GM23338 (cell line): Measurements from ENCODE around the gene ESRRB. TPM values are rescaled to one million over a fixed set of nuclear protein-coding genes. Genes with fewer than 3 reads are reported as not detected.

ENCODE experiments used
- ATAC-seq: fragments of 200-7000 bp; cut with Tn5 transposase; 3 replicates; pipeline ENCODE4 v1.9.1; 2020
- DNase-seq: peaks from one replicate; pipeline ENCODE4 v3.0.0-alpha.2; 2015; ENCODE audit warnings: low spot score
- H2AFZ ChIP-seq: fragments of 200-600 bp; sonication (generic); 2 replicates; pipeline ENCODE4 v1.8.0; 2016; ENCODE audit warnings: antibody characterized with exemption, mild to moderate bottlenecking, moderate library complexity
- H3F3A ChIP-seq: fragments of 200-600 bp; sonication (generic); replicated peaks from 2 replicates; pipeline ENCODE4 v1.8.0; 2017; ENCODE audit warnings: antibody characterized with exemption, mixed run types, low read depth
- H3K27ac ChIP-seq: fragments of 200-600 bp; sonication (generic); 2 replicates; pipeline ENCODE4 v1.6.1; 2016; ENCODE audit warnings: low read depth
- H3K27me3 ChIP-seq: fragments of 200-600 bp; sonication (generic); 2 replicates; pipeline ENCODE4 v1.8.0; 2016; ENCODE audit warnings: mild to moderate bottlenecking, mixed run types, moderate library complexity; ENCODE audit not compliant: insufficient read depth
- H3K36me3 ChIP-seq: fragments of 200-600 bp; sonication (generic); 2 replicates; pipeline ENCODE4 v1.8.0; 2016; ENCODE audit warnings: mild to moderate bottlenecking; ENCODE audit not compliant: insufficient read depth
- H3K4me1 ChIP-seq: fragments of 200-600 bp; sonication (generic); 2 replicates; pipeline ENCODE4 v1.8.0; 2016; ENCODE audit warnings: mild to moderate bottlenecking, moderate library complexity; ENCODE audit not compliant: insufficient read depth
- H3K4me2 ChIP-seq: fragments of 200-600 bp; sonication (generic); 2 replicates; pipeline ENCODE4 v1.7.1; 2017; ENCODE audit warnings: mixed run types
- H3K4me3 ChIP-seq: fragments of 200-600 bp; sonication (generic); 2 replicates; pipeline ENCODE4 v1.6.1; 2016; ENCODE audit warnings: mixed run types
- H3K79me2 ChIP-seq: fragments of 200-600 bp; sonication (generic); replicated peaks from 2 replicates; pipeline ENCODE4 v1.8.0; 2017; ENCODE audit warnings: mild to moderate bottlenecking; ENCODE audit not compliant: insufficient read depth
- H3K9me2 ChIP-seq: fragments of 200-600 bp; sonication (generic); 2 replicates; pipeline ENCODE4 v1.8.0; 2017; ENCODE audit not compliant: insufficient read depth
- H4K20me1 ChIP-seq: fragments of 200-600 bp; sonication (generic); replicated peaks from 2 replicates; pipeline ENCODE4 v1.8.0; 2017; ENCODE audit warnings: mild to moderate bottlenecking; ENCODE audit not compliant: insufficient read depth
- H3K27ac Mint-ChIP-seq: 2 replicates; pipeline ENCODE4 v1.8.0; 2020; ENCODE audit warnings: inconsistent platforms, mild to moderate bottlenecking, moderate library complexity, mixed read lengths
- H3K27me3 Mint-ChIP-seq: 3 replicates; pipeline ENCODE4 v1.8.0; 2022; ENCODE audit warnings: low read depth, mild to moderate bottlenecking, moderate library complexity, mixed read lengths, inconsistent platforms; ENCODE audit not compliant: insufficient read depth, poor library complexity
- H3K36me3 Mint-ChIP-seq: 3 replicates; pipeline ENCODE4 v1.8.0; 2021; ENCODE audit warnings: low read depth, mild to moderate bottlenecking, inconsistent platforms, moderate library complexity, mixed read lengths
- H3K4me1 Mint-ChIP-seq: 3 replicates; pipeline ENCODE4 v1.8.0; 2020; ENCODE audit warnings: mild to moderate bottlenecking, inconsistent platforms, mixed read lengths
- H3K4me3 Mint-ChIP-seq: 3 replicates; pipeline ENCODE4 v1.8.0; 2021; ENCODE audit warnings: moderate library complexity, mild to moderate bottlenecking, inconsistent platforms, mixed read lengths
- H3K9me3 Mint-ChIP-seq: 3 replicates; pipeline ENCODE4 v1.8.0; 2020; ENCODE audit warnings: moderate library complexity, mild to moderate bottlenecking, inconsistent platforms, mixed read lengths
- EZH2 ChIP-seq: fragments of 200-600 bp; sonication (generic); IDR thresholded peaks from one replicate; pipeline ENCODE4 v1.8.0; 2017; ENCODE audit warnings: antibody characterized with exemption, mild to moderate bottlenecking, low read depth; ENCODE audit not compliant: unreplicated experiment
- POLR2AphosphoS5 ChIP-seq: IDR thresholded peaks from 2 replicates; pipeline ENCODE4 v1.6.1; 2016; ENCODE audit warnings: antibody characterized with exemption, low read depth
- ZNF114 ChIP-seq: fragments of 250-450 bp; sonication (Bioruptor Pico); IDR thresholded peaks from 2 replicates; pipeline ENCODE4 v1.5.0; 2020; ENCODE audit warnings: mild to moderate bottlenecking, moderate library complexity
- ZNF331 ChIP-seq: fragments of 250-450 bp; sonication (Bioruptor Pico); IDR thresholded peaks from 2 replicates; pipeline ENCODE4 v1.5.0; 2020; ENCODE audit warnings: low read depth, mild to moderate bottlenecking, moderate library complexity
- polyA plus RNA-seq: library from polyadenylated mRNA; unstranded; fragments of >200 nt; fragmentation: Nextera tagmentation; extraction: Ambion mirVana; gene quantifications from 2 replicates; pipeline ENCODE4 v1.2.1, GENCODE V29; 2016
- total RNA-seq: library from RNA; depleted of rRNA; stranded (reverse); fragments of >200 nt; shearing (Covaris generic); gene quantifications from 2 replicates; pipeline ENCODE4 v1.2.3, GENCODE V29; 2014
- TF ChIP-seq, protein P1 (sequence below): fragments of 250-450 bp; sonication (Bioruptor Pico); IDR thresholded peaks from 2 replicates; pipeline ENCODE4 v1.5.0; 2020; ENCODE audit warnings: mild to moderate bottlenecking, moderate library complexity
- TF ChIP-seq, protein P2 (sequence below): IDR thresholded peaks from 2 replicates; pipeline ENCODE4 v1.6.1; 2016; ENCODE audit warnings: antibody characterized with exemption

Gene ESRRB
- total and polyA plus RNA-seq, 2 experiments from 2014 or later: 0.31 to 0.52 TPM

DNA sequence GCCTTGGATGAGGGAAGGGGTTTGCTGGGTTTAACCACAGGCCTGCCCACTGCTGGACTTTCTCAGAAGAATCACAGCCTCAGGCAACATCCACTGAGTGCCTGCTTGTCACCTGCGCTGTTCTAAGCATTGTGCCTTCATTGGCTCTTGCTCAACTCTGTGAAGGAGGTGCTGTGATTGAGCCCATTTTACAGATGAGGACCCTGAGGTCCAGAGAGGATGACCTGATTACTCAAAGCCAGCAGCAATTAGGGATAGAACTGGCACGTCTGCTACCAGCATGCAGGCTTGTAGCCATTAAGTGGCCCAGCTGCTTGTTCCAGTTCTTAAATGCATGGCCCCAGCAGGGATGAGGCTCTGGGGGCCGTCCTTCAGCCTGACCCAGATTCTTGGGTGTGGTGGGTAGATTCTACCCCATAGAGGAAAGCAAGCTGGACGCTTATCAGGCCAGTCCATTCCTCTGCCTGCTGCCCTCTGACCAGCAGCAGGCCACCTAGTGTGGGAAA is 54.6 kb downstream of the ESRRB start (continued):
- TF ChIP-seq, protein P1, sequence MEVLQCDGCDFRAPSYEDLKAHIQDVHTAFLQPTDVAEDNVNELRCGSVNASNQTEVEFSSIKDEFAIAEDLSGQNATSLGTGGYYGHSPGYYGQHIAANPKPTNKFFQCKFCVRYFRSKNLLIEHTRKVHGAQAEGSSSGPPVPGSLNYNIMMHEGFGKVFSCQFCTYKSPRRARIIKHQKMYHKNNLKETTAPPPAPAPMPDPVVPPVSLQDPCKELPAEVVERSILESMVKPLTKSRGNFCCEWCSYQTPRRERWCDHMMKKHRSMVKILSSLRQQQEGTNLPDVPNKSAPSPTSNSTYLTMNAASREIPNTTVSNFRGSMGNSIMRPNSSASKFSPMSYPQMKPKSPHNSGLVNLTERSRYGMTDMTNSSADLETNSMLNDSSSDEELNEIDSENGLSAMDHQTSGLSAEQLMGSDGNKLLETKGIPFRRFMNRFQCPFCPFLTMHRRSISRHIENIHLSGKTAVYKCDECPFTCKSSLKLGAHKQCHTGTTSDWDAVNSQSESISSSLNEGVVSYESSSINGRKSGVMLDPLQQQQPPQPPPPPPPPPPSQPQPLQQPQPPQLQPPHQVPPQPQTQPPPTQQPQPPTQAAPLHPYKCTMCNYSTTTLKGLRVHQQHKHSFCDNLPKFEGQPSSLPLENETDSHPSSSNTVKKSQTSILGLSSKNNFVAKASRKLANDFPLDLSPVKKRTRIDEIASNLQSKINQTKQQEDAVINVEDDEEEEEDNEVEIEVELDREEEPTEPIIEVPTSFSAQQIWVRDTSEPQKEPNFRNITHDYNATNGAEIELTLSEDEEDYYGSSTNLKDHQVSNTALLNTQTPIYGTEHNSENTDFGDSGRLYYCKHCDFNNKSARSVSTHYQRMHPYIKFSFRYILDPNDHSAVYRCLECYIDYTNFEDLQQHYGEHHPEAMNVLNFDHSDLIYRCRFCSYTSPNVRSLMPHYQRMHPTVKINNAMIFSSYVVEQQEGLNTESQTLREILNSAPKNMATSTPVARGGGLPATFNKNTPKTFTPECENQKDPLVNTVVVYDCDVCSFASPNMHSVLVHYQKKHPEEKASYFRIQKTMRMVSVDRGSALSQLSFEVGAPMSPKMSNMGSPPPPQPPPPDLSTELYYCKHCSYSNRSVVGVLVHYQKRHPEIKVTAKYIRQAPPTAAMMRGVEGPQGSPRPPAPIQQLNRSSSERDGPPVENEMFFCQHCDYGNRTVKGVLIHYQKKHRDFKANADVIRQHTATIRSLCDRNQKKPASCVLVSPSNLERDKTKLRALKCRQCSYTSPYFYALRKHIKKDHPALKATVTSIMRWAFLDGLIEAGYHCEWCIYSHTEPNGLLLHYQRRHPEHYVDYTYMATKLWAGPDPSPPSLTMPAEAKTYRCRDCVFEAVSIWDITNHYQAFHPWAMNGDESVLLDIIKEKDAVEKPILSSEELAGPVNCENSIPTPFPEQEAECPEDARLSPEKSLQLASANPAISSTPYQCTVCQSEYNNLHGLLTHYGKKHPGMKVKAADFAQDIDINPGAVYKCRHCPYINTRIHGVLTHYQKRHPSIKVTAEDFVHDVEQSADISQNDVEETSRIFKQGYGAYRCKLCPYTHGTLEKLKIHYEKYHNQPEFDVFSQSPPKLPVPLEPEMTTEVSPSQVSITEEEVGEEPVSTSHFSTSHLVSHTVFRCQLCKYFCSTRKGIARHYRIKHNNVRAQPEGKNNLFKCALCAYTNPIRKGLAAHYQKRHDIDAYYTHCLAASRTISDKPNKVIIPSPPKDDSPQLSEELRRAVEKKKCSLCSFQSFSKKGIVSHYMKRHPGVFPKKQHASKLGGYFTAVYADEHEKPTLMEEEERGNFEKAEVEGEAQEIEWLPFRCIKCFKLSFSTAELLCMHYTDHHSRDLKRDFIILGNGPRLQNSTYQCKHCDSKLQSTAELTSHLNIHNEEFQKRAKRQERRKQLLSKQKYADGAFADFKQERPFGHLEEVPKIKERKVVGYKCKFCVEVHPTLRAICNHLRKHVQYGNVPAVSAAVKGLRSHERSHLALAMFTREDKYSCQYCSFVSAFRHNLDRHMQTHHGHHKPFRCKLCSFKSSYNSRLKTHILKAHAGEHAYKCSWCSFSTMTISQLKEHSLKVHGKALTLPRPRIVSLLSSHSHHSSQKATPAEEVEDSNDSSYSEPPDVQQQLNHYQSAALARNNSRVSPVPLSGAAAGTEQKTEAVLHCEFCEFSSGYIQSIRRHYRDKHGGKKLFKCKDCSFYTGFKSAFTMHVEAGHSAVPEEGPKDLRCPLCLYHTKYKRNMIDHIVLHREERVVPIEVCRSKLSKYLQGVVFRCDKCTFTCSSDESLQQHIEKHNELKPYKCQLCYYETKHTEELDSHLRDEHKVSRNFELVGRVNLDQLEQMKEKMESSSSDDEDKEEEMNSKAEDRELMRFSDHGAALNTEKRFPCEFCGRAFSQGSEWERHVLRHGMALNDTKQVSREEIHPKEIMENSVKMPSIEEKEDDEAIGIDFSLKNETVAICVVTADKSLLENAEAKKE (CRISPR knock-in tag): no peak
- no peak for TF ChIP-seq ZNF331 (CRISPR knock-in tag)
- no peak for TF ChIP-seq POLR2AphosphoS5

DNA sequence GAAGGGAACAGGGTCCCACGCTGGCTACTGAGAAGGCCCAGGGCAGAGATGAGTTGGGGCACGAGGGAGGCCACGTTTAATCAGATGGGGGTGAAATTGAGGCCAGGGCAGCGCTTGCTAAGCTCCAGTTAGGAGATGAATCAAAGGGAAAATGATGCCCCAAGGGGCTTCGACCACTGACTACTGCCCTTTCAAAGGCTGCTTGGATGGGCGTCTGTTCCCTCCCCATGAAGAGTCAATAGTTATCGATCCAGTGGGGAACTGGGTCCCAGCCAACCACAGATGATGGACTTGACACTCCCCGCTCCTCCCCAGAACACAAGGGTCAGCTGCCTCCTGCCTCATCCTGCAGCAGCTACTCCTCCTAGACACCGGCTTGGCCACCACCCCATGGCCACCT is 55.6 kb downstream of the ESRRB start:
- Histone ChIP-seq H3F3A (no peaks in the 10 kb centered on the region), H3K79me2 (no peaks in the 10 kb centered on the region), H2AFZ (no peak overlapping the region), H4K20me1 (no peaks in the 10 kb centered on the region), H3K4me1 (no peaks in the 10 kb centered on the region), H3K27me3 (no peaks in the 10 kb centered on the region), H3K4me3 (no peak overlapping the region), H3K36me3 (no peaks in the 10 kb centered on the region), H3K9me2 (no peaks in the 10 kb centered on the region), H3K4me2 (no peak overlapping the region), H3K27ac (no peak overlapping the region)
- DNase-seq (no peak), ATAC-seq (no peak)
- H3K4me3 Mint-ChIP-seq: no peak overlapping the region
- no peaks in the 10 kb centered on the region for H3K36me3 Mint-ChIP-seq
- peaks cover 12% of the 10 kb centered on the region for H3K4me1 Mint-ChIP-seq
- H3K27ac Mint-ChIP-seq: no peak overlapping the region
- peaks cover 11% of the 10 kb centered on the region for H3K27me3 Mint-ChIP-seq
- H3K9me3 Mint-ChIP-seq: no peaks in the 10 kb centered on the region
- TF ChIP-seq, protein P2, sequence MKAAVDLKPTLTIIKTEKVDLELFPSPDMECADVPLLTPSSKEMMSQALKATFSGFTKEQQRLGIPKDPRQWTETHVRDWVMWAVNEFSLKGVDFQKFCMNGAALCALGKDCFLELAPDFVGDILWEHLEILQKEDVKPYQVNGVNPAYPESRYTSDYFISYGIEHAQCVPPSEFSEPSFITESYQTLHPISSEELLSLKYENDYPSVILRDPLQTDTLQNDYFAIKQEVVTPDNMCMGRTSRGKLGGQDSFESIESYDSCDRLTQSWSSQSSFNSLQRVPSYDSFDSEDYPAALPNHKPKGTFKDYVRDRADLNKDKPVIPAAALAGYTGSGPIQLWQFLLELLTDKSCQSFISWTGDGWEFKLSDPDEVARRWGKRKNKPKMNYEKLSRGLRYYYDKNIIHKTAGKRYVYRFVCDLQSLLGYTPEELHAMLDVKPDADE: no peak
- TF ChIP-seq, protein P1 (CRISPR knock-in tag): no peak
- TF ChIP-seq EZH2: no peak
- TF ChIP-seq ZNF114 (CRISPR knock-in tag): no peak
- TF ChIP-seq POLR2AphosphoS5: no peak
